Measurements from ENCODE around the gene DSTN.

- TF ChIP-seq TAF1 (IDR thresholded peaks at IDR 0.05; ENCODE audit: borderline replicate concordance, low read depth, low read length) (no peak), POLR2A (IDR thresholded peaks at IDR 0.05; ENCODE audit: low read depth, low read length) (no peak)
Measured at GRCh38 chr20:17630806-17631195, 60.9 kb downstream of the DSTN start.
